ENCODE data around the gene CACNA1D.

DNA sequence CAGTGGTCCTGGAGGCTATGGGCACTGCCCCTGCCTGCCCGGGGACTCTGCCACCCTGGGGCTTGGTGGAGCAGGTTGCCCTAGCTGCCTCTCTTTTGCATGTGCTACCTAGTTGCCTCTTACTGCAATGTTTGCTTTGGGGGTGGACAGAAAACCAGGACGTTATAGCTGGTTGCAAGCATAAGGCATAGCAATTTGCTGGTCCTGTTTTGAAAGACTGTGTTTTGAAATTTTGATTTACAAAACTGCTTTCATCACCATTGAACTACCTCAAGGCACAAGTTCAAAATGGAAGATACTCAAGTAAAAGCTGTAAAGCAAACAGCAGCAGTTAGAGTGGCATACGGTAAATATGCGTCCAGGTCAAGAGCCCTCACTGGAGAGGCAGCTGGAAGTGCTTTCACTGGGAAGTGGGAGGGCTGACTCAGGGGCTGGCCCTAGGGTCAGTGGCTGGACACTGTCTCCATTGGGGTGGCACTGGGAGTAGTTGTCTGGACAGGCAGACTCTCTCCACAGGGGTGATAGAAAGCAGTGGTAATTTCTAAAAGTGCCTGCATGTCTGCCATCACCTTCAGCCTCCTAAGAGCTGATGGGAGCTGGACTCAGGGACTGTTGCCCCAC is 213.7 kb downstream of the CACNA1D start:
- TF ChIP-seq, protein P1, sequence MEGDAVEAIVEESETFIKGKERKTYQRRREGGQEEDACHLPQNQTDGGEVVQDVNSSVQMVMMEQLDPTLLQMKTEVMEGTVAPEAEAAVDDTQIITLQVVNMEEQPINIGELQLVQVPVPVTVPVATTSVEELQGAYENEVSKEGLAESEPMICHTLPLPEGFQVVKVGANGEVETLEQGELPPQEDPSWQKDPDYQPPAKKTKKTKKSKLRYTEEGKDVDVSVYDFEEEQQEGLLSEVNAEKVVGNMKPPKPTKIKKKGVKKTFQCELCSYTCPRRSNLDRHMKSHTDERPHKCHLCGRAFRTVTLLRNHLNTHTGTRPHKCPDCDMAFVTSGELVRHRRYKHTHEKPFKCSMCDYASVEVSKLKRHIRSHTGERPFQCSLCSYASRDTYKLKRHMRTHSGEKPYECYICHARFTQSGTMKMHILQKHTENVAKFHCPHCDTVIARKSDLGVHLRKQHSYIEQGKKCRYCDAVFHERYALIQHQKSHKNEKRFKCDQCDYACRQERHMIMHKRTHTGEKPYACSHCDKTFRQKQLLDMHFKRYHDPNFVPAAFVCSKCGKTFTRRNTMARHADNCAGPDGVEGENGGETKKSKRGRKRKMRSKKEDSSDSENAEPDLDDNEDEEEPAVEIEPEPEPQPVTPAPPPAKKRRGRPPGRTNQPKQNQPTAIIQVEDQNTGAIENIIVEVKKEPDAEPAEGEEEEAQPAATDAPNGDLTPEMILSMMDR (IDR thresholded peaks at IDR 0.05 in 2 of 3, conservative IDR thresholded peaks at IDR 0.05 in 1 of 3; ENCODE audit: insufficient read depth in 2 of 3, low read depth in 1 of 3, low read length in 3 of 3) = no peak
- TF ChIP-seq, protein P2, sequence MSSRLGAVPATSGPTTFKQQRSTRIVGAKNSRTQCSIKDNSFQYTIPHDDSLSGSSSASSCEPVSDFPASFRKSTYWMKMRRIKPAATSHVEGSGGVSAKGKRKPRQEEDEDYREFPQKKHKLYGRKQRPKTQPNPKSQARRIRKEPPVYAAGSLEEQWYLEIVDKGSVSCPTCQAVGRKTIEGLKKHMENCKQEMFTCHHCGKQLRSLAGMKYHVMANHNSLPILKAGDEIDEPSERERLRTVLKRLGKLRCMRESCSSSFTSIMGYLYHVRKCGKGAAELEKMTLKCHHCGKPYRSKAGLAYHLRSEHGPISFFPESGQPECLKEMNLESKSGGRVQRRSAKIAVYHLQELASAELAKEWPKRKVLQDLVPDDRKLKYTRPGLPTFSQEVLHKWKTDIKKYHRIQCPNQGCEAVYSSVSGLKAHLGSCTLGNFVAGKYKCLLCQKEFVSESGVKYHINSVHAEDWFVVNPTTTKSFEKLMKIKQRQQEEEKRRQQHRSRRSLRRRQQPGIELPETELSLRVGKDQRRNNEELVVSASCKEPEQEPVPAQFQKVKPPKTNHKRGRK (tag; IDR thresholded peaks at IDR 0.05) = no peak

Data from K562 (cell line).